ENCODE results near the gene TCF7L1.

DNA sequence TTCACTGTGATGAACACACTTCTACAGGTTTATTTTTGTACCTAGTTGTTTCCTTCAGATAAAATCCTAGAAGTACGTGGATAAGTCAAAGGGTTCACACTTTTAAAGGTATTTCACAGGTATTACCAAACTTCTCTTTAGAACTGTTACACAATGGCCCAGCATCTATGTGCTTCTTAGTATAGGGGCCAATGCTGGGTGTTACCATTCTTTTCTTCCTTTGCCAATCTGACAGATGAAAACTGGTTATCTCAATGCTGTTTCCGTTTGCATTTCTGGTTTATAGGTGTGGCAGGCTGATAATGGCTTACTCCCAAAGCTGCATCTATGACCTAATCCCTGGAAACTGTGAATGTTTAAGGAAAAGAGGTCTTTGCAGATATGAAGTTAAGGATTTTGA is 2.8 kb upstream of the TCF7L1 start:
- TF ChIP-seq CTCF (IDR thresholded peaks at IDR 0.05; ENCODE audit: low read length) (no peak), EZH2 (IDR thresholded peaks at IDR 0.05; ENCODE audit: borderline replicate concordance, low read length) (no peak)

All from OCI-LY1 (cell line).